GM12878 (cell line): ENCODE results near the gene BCAT1.

Source experiments
- CHD2 ChIP-seq: IDR thresholded peaks from 2 replicates; pipeline ENCODE4 v1.6.1; 2011; ENCODE audit warnings: low read depth, low read length, improper control_type of control experiment, borderline replicate concordance
- HCFC1 ChIP-seq: fragments of 150-350 bp; IDR thresholded peaks from 2 replicates; pipeline ENCODE4 v1.6.1; 2014; ENCODE audit warnings: low read length
- SIN3A ChIP-seq: IDR thresholded peaks from 2 replicates; pipeline ENCODE4 v1.6.1; 2012; ENCODE audit warnings: low read depth, low read length, improper control_type of control experiment
- TF ChIP-seq, protein P1 (sequence below), 3 experiments: IDR thresholded peaks in 2 of 3; conservative IDR thresholded peaks in 1 of 3; 2 replicates each; pipeline ENCODE4 v1.5.1; 2011; ENCODE audit warnings: low read depth in 3 of 3, low read length in 3 of 3, mild to moderate bottlenecking in 3 of 3, control low read depth in 2 of 3, moderate library complexity in 2 of 3, inconsistent platforms in 1 of 3, mixed read lengths in 1 of 3; ENCODE audit not compliant: control insufficient read depth in 2 of 3, insufficient read depth in 1 of 3; ENCODE audit errors: extremely low read depth in 1 of 3

- TF ChIP-seq, protein P1, sequence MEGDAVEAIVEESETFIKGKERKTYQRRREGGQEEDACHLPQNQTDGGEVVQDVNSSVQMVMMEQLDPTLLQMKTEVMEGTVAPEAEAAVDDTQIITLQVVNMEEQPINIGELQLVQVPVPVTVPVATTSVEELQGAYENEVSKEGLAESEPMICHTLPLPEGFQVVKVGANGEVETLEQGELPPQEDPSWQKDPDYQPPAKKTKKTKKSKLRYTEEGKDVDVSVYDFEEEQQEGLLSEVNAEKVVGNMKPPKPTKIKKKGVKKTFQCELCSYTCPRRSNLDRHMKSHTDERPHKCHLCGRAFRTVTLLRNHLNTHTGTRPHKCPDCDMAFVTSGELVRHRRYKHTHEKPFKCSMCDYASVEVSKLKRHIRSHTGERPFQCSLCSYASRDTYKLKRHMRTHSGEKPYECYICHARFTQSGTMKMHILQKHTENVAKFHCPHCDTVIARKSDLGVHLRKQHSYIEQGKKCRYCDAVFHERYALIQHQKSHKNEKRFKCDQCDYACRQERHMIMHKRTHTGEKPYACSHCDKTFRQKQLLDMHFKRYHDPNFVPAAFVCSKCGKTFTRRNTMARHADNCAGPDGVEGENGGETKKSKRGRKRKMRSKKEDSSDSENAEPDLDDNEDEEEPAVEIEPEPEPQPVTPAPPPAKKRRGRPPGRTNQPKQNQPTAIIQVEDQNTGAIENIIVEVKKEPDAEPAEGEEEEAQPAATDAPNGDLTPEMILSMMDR (IDR thresholded peaks at IDR 0.05 in 2 of 3, conservative IDR thresholded peaks at IDR 0.05 in 1 of 3; ENCODE audit: control insufficient read depth in 2 of 3, extremely low read depth in 1 of 3, insufficient read depth in 1 of 3, low read depth in 3 of 3, low read length in 3 of 3): no peak
- TF ChIP-seq HCFC1 (no peak), CHD2 (no peak), SIN3A (no peak)
Measured at GRCh38 chr12:24952389-24952788, 3.5 kb upstream of the BCAT1 start.
